Hematopoietic multipotent progenitor cell (in vitro differentiated cells): Measurements from ENCODE around the gene LOXL4. TPM values are rescaled to one million over a fixed set of nuclear protein-coding genes. Genes with fewer than 3 reads are reported as not detected.
A peak's percentile ranks its signal among the peaks of the same experiment; 100 is the strongest.
"Not testable (repeated sequence)": the region's sequence is repeated elsewhere in the genome, so short reads cannot be mapped to it uniquely, and the experiment has no call there.

Experiments
- DNase-seq, 3 donors: peaks; one replicate each; pipeline ENCODE4 v3.0.0-alpha.2; 2011 to 2015; ENCODE audit warnings: low read depth in 2 of 3, low spot score in 2 of 3
- total RNA-seq: library from RNA; depleted of rRNA; stranded (reverse); fragments of >200 nt; gene quantifications from one replicate; pipeline ENCODE4 v1.2.3, GENCODE V29; 2012

The LOXL4 gene
- total RNA-seq, 1 donor: 2.2 TPM

DNA sequence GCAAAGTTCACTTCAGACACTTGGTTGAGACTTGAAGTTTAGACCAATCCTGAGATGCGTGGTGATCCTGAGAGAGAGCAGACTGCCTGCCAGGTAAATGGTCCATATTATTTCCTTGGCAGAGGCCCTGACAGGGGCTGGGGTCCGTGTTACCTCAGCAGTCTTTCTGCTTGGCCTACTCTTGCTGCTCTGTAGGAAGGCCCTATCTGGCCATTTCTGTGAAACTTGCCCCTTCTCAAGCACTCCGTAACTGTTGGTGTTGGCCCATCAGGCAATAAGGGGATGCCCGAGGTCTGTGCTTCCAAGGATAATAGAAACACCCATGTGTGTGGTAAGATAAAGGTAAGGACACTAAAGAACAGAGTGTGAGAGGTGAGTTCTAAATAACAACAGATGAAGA is 20.0 kb downstream of the LOXL4 start:
- no peak for DNase-seq

DNA sequence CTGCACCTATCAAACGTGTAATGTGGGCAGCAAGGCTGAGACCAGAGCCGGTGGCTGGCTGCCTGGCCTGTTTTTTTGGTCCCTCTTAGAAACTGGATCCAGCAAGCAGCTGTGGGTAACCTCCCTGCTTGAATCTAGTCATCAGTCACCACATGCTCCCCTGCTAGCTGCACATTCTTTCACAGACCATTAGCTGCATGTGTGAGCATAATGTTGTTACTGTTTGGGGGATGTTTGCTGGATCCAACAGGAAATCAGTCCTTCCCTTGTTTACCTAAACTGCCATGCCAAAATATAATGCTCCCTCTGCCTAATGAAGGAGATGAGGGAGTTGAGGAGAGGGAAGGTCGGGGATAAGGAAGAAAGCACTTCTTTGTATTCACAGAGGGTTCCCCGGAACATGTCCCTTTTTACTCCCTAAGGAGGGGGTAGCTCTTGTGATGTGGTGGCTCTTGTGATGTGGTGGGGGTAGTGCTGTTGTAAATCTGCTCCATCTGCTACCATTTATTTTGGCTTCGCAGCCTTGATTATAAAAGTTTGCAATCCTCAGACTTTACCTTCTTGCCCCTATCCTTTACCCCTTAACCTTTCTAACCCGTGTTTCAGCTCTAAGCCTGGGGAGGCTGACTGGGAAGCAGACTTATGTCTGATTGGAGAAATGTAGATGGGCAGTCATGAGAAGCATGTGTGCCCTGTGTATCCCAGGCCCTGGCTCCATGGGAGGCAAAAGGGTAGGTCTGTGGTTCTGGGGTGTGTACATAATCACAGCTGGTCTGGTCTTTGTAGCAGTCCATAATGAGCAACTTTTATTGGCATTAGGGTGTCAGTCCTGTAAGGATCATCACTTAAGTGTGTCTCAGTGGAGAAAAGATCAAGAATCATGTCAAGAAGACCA is 20.8 kb downstream of the LOXL4 start:
- no peak for DNase-seq

DNA sequence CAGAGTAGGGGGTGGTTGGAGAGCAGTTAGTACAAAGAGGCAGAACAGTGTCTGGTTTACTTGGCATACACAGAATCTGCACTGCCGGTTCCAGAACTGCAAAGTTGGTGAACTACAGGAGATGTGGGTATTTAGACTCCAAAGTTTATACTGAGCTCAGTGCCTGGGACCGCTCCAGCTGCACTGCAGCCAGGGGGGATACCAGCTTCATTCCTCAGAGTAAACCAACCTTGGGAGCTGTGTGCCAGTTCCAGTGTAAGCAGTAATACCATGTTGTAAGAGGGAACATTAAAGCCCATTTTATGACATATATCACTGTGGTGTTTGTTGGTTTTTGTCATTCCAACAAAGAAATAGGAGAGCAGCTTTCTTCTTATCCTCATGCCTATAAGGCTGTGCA is 23.4 kb downstream of the LOXL4 start:
- DNase-seq: no peak

DNA sequence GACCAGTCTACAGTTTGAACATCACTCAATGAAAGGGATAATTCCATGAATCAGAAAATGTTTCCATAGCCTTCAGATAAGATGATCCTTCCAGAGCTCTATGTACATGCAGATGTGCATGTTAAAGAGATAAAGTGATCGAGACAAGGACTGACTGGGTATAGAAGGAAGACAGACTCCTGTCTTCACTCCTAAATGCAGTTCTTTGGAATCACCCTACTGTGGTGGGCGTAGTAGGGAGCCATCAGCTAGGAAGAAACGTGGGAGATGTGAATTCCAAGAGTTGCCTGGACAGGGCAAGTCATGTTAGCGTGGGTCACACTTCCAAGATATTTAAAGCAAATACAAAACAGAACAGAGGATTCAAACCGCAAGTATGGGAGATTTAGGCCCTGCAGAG is 23.9 kb downstream of the LOXL4 start:
- DNase-seq: no peak

DNA sequence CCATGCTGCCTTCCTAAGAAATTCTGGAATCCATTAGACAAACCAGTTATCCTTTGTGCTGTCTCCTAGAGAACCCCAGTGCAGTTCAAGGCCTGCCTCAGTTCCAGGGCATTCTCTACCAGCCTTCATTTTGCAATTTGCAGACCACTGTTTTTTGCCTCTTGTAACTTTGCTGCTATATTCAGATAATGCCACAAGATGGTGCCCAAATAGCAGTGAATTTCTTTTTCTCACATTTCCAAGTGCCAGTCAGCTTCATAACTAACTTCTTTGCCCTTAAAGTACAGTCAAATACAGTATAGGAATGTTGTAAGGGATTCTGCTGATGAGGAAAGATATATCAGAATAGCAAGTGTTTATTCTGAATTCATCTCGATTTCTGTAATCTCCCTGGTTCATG is 25.2 kb downstream of the LOXL4 start:
- DNase-seq: peak in 1 of 3 donors; percentile 54

DNA sequence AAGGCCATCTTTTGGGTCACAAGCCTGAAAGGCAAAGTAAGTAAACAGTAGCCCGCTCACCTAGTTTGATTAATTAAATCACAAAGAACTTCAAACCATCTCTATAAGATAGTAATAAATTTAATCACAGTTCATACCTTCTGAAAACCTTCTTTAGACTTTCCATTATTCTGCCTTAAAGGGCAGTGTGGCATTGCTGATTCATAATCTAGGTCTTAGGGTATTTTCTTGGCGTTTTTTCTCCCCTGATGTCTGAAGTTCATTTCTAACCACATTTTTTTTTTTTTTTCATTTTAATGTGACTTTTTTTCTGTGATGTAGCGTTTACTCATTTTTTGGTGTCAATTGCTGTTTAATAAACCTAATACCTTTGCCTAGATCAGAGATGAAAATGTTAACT is 27.5 kb downstream of the LOXL4 start:
- no peak for DNase-seq

DNA sequence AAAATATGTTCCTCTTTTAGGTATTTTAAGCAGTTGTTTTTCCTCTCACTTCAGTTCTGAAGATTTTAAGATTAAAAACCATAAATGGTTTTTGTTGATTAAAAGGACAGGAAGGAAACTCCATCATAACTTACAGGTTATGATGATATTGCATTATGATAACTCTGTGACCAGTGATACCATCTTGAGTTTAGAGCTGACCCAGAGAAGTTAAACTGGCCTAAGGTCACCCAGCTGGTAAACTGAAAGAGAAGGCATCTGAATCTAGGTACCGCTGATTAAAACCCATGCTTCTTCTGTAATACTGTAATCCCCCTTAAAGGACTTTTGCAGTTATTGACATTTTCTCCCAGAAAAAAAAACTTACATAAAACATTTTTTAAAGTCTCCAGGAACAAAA is 29.6 kb downstream of the LOXL4 start:
- DNase-seq: peak in 1 of 3 donors; percentile 23

DNA sequence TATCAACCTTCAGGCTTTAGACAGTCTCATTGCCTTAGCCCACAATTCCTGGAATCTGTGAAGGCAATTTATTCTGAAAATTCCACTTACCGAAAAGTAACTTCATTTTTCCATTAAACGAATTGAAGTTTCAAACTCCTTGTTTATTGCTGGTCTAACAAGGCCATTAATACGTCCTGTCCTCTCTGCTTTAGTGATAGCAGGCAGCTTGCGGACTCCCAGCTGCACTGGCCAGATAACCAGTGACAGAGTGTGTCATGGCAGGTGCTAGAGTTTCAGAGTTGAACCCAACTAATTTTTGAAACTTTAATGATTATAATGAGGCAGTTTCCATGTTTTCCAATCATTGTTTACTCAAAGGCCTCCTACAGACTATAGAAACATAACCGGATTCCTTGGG is 31.1 kb downstream of the LOXL4 start:
- peak in 2 of 3 donors; percentile 20 to 22 for DNase-seq

DNA sequence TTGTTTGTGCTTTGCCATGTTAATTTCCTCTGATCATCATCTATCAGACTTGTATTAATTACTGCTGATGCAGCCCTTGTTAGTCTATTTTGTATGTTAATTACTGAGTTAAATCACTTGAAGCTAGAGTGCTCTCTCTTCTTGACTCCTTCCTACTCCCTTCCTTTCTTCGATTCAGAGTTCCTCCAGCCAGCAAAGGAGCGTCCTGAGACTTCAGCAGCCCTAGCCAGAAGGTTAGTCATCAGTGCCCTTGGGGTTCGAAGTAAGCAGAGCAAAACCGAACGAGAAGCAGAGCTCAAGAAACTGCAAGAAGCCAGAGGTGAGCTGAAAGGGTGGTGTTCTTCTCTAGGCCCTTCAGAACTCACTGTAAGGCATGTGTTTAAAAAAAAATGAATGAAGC is 32.1 kb downstream of the LOXL4 start:
- no peak for DNase-seq

DNA sequence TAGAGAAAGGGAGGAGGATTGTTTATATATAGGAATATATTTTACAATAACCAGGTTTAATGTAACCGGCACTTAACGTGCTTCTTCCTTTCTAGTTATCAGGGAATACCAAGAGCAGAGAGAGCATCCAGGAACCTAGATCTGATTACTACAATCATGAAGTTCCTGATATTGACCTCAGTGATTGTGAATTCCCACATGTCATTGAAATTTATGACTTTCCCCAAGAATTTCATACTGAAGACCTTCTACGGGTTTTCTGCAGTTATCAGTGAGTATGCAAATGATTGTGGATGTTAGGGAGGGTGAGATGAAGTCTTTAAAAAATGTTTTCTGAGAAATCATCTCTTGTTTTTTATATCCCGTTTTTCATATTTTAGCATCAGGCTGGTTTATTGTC is 36.6 kb downstream of the LOXL4 start:
- no peak for DNase-seq

DNA sequence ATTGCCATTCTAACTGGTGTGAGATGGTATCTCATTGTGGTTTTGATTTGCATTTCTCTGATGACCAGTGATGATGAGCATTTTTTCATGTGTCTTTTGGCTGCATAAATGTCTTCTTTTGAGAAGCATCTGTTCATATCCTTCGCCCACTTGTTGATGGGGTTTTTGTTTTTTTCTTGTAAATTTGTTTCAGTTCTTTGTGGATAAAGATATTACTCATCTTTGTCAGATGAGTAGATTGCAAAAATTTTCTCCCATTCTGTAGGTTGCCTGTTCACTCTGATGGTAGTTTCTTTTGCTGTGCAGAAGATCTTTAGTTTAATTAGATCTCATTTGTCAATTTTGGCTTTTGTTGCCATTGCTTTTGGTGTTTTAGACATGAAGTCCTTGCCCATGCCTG is 39.7 kb downstream of the LOXL4 start:
- not testable (repeated sequence) for DNase-seq

DNA sequence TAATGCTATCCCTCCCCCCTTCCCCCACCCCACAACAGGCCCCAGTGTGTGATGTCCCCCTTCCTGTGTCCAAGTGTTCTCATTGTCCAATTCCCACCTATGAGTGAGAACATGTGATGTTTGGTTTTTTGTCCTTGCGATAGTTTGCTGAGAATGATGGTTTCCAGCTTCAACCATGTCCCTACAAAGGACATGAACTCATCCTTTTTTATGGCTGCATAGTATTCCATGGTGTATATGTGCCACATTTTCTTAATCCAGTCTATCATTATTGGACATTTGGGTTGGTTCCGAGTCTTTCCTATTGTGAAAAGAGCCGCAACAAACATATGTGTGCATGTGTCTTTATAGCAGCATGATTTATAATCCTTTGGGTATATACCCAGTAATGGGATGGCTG is 40.3 kb downstream of the LOXL4 start:
- not testable (repeated sequence) for DNase-seq

DNA sequence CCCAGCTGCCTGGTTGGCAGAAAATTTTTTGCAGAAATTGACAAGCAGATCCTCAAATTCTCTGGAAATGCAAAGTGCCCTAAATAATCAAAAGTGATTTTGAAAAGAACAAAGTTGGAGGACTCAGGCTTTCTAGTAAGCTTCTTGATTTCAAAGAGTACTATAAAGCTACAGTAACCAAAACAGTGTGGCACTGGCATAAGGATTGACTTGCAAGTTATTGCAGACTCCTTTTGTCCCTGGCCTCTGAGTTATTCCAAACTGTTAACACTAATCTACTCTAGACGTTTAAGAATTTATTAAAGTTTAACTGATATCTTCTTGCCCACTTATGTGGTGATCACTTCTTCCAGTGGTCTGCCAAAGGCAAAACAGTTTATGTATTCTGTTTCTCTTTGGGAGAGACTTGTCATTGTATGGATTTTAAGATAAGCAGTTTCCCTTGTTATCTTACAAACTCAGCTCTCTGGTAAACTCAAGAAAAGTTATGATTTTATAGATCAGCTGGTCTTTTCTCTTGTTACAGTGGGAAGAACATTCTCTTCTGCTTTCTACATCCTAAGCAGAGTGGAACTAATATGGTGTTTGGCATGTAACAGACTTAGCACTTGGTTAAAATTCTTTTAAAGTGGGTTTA is 41.4 kb downstream of the LOXL4 start:
- peak in 1 of 3 donors; percentile 32 for DNase-seq

DNA sequence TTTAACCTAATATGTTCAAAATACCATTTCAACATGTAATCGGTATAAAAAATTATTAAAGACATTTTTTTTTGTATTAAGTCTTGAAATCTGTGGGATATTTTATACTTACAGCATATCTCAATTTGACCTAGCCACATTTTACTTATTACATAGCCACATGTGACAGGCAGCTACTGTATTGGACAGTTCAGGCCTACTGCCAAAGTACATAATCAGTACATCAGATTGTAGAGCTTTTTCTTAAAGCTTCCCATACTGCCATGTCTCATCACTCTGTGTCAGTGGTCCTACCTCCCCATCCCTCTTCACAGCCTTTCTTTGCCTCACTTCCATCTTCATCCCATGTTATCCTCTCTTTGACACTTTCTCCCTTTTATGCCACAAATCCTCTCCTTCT is 43.0 kb downstream of the LOXL4 start:
- DNase-seq: no peak

DNA sequence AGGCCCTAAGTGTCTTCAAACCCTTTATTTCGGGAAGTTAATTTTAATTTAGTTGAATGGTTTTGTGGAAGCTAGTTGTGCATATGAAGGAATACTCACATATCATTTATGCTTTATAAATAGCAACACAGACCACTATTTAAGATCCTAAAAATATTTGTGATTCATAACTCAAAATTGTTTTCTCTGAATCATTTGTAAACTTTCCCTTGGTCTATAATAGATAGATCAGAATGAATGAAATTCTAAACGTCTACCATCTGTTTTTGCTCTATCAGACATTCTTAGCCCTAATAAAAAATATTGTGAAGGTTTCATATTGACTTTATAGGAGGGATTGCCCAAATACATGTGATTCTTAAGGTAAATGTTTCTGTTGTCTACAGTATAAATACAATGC is 43.5 kb downstream of the LOXL4 start:
- no peak for DNase-seq

DNA sequence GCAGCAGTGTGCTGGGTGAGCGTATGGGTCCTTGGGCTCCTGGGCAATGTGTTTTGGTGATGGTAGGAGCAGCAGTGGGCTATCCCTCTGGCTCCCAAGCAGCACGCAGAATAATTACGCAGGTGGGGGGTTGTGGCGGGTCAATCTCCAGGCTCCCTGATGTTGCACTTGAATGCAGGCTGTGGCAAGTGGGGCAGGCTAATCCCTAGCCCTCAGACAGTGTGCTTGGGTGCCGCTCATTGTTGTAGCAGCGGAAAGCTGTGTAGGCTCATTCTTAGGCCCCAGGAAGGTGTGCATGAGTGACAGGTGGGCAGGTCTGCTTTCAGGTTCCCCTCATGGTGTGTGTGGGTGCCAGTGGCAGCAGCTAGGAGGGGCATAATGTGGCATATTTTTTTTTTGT is 44.1 kb downstream of the LOXL4 start:
- DNase-seq: no peak

DNA sequence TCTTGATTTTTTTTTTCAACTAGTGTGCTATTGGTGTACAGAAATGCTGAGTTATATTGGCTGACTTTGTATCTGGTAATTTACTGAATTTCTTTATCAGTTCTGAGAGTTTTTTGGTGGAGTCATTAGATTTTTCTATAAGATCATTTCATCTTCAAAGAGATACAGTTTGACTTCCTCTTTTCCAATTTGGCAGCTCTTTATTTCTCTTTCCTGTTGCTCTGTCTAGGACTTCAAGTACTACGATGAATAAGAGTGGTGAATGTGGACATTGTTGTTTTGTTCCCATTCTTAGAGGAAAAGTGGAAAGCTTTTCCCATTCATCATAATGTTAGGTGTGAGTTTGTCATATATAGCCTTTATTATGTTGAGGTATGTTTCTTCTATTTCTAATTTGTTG is 50.2 kb downstream of the LOXL4 start:
- peak in 1 of 3 donors; percentile 29 for DNase-seq

DNA sequence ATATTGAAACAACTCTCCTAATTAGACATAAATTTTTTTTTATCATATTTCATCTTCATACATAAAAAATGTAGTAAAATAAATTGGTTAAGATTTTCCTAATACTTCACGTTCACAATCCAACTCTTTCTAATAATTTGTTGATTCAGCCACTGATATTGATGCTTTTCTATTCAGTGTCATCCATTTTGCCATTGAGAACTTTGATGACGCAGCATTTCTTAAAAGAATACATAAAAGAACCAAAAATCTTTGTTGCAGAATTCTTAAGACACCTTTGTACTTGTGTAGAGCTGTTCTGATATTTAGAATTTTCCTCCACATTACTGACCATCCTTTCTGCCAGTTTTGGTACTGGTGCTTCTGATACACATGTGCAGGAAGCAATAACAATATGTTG is 52.6 kb downstream of the LOXL4 start:
- no peak for DNase-seq

DNA sequence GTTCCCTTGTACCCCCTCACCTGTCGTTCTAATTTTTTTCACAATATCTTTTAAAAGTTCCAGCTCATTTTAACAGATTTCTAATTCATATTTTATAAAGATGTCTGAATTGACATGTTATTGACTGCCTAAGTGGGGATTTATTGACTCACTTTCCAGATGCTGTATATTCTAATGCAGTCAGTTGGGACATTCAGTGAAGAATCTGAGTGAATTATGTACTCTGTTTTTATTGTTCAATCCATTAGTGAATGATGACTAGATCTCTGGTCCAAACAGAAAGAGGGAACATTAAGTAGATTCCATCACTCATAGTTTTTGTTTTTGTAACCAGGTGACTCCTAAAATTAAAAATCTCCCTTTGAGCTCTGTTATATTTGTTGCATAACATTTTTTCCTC is 54.3 kb downstream of the LOXL4 start:
- DNase-seq: no peak

DNA sequence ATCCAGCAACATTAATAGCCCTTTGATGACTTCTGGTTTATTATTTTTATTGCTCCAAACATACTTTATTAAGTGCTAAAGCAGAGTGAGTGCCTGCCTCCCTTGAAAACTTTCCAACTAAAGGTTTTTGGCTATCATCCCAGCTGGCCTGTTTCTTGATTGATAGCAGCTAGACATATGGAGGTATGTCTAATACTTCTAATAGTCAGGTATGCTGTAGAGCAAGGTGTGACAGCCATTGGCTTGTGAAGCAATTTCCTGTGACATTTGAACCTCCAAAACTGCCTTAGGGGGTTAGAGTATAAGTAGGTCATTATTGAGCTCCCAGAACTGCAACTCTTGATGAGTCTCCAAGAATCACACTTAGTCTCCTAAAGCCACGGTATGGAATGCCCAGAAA is 55.8 kb downstream of the LOXL4 start:
- DNase-seq: no peak

DNA sequence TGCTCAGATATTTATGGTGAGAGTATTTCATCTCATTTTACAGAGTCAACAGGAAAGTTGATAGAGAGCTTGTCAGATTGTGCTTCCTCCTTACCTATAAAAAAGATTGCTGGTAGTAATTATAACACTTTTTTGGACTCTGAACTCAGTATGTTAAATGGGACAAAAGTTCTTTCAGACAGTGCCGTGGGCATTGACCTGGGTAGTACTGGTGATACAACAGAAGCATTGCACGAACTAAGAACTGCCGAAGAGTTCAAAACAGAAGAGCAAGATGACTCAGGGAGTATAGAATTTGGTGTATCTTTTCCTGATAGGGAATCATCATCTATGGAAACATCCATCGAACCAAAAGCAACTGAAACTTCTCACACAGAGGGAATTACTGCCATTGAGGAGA is 58.6 kb downstream of the LOXL4 start:
- no peak for DNase-seq

DNA sequence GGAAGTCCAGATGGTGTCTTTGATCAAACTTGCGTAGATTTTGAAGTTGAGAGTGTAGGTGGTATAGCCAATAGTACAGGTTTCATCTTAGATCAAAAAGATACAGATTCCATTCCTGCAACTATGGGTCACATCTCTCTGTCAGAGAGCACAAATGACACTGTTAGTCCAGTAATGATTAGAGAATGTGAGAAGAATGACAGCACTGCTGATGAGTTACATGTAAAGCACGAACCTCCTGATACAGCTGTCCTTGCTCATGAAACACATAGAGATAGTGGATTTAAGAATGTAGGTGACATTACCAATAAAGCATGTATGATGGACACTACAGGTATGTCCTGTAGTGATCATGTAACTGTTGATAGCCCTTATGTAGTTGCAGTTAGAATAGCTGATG is 59.1 kb downstream of the LOXL4 start:
- DNase-seq: no peak
